ENCODE data around the gene AOAH. TPM values are rescaled to one million over a fixed set of nuclear protein-coding genes. Genes with fewer than 3 reads are reported as not detected.
"Not testable (repeated sequence)": the region's sequence is repeated elsewhere in the genome, so short reads cannot be mapped to it uniquely, and the experiment has no call there.

The AOAH gene
- total RNA-seq, 2 donors from 2014 or later = 18.8 to 23.5 TPM

- Mint-ChIP-seq H3K9me3 (peaks cover 8% of the 10 kb centered on the region in 2 donors), H3K27ac (peak overlapping the region; percentile 100), H3K4me1 (ENCODE audit: low read depth) (peaks cover 83% of the 10 kb centered on the region), H3K36me3 (ENCODE audit: insufficient read depth in 2 of 2) (peaks cover 18 to 45% of the 10 kb centered on the region in 2 donors), H3K27me3 (ENCODE audit: low read depth) (no peaks in the 10 kb centered on the region), H3K4me3 (peak overlapping the region; percentile 10 to 82)
- ATAC-seq (replicated peaks in 1 of 2) (no peak), DNase-seq (no peak)
Measured at GRCh38 chr7:36710186-36710791, 14.0 kb downstream of the AOAH start.

- Mint-ChIP-seq H3K4me3 (peak overlapping the region; percentile 46 to 82), H3K27ac (peak overlapping the region; percentile 100), H3K9me3 (peaks cover 4 to 10% of the 10 kb centered on the region in 2 donors), H3K4me1 (ENCODE audit: low read depth) (peaks cover 97% of the 10 kb centered on the region), H3K27me3 (ENCODE audit: low read depth) (no peaks in the 10 kb centered on the region), H3K36me3 (ENCODE audit: insufficient read depth in 2 of 2) (peaks cover 25 to 58% of the 10 kb centered on the region in 2 donors)
- DNase-seq = no peak
- no peak for ATAC-seq (replicated peaks in 1 of 2)
Measured at GRCh38 chr7:36708767-36709166, 15.5 kb downstream of the AOAH start.

GRCh38 chr7:36707898-36708297 is 16.4 kb downstream of the AOAH start:
- H3K9me3 Mint-ChIP-seq = peaks cover 4 to 6% of the 10 kb centered on the region in 2 donors
- H3K4me1 Mint-ChIP-seq (ENCODE audit: low read depth) = peaks cover 95% of the 10 kb centered on the region
- no peaks in the 10 kb centered on the region for H3K27me3 Mint-ChIP-seq (ENCODE audit: low read depth)
- H3K36me3 Mint-ChIP-seq (ENCODE audit: insufficient read depth in 2 of 2) = peaks cover 23 to 53% of the 10 kb centered on the region in 2 donors
- DNase-seq = no peak
- peak overlapping the region; percentile 100 for H3K27ac Mint-ChIP-seq
- ATAC-seq (replicated peaks in 1 of 2) = no peak
- H3K4me3 Mint-ChIP-seq = peak overlapping the region; percentile 44 to 82

- DNase-seq (no peak), ATAC-seq (replicated peaks in 1 of 2) (peak; percentile 65 to 68)
- H3K4me1 Mint-ChIP-seq (ENCODE audit: low read depth) = peaks cover 95% of the 10 kb centered on the region
- peak overlapping the region; percentile 100 for H3K27ac Mint-ChIP-seq
- peaks cover 23 to 49% of the 10 kb centered on the region in 2 donors for H3K36me3 Mint-ChIP-seq (ENCODE audit: insufficient read depth in 2 of 2)
- no peaks in the 10 kb centered on the region for H3K27me3 Mint-ChIP-seq (ENCODE audit: low read depth)
- peaks cover 4 to 5% of the 10 kb centered on the region in 2 donors for H3K9me3 Mint-ChIP-seq
- peak overlapping the region; percentile 44 to 82 for H3K4me3 Mint-ChIP-seq
Measured at GRCh38 chr7:36707465-36707864, 16.8 kb downstream of the AOAH start.

GRCh38 chr7:36703860-36704259 is 20.4 kb downstream of the AOAH start:
- peak overlapping the region; percentile 86 for H3K27ac Mint-ChIP-seq
- not testable (repeated sequence) for DNase-seq; ATAC-seq (replicated peaks in 1 of 2); H3K27me3 Mint-ChIP-seq (ENCODE audit: low read depth); H3K9me3 Mint-ChIP-seq
- peaks cover 84% of the 10 kb centered on the region for H3K4me1 Mint-ChIP-seq (ENCODE audit: low read depth)
- H3K36me3 Mint-ChIP-seq (ENCODE audit: insufficient read depth in 2 of 2) = peaks cover 25 to 38% of the 10 kb centered on the region in 2 donors
- H3K4me3 Mint-ChIP-seq = peak overlapping the region; percentile 11 to 19

GRCh38 chr7:36692456-36692855 is 31.8 kb downstream of the AOAH start:
- peak overlapping the region; percentile 56 to 92 for H3K4me3 Mint-ChIP-seq
- peak; percentile 87 to 92 for ATAC-seq (replicated peaks in 1 of 2)
- no peaks in the 10 kb centered on the region for H3K27me3 Mint-ChIP-seq (ENCODE audit: low read depth)
- DNase-seq = peak; percentile 35 to 43
- H3K4me1 Mint-ChIP-seq (ENCODE audit: low read depth) = peaks cover 53% of the 10 kb centered on the region
- peak overlapping the region; percentile 99 for H3K27ac Mint-ChIP-seq
- H3K36me3 Mint-ChIP-seq (ENCODE audit: insufficient read depth in 2 of 2) = peaks cover 3 to 4% of the 10 kb centered on the region in 2 donors
- no peaks in the 10 kb centered on the region for H3K9me3 Mint-ChIP-seq

GRCh38 chr7:36691983-36692382 is 32.3 kb downstream of the AOAH start:
- Mint-ChIP-seq H3K4me1 (ENCODE audit: low read depth) (peaks cover 58% of the 10 kb centered on the region), H3K4me3 (peak overlapping the region; percentile 31 to 92), H3K27ac (peak overlapping the region; percentile 99), H3K9me3 (no peaks in the 10 kb centered on the region), H3K36me3 (ENCODE audit: insufficient read depth in 2 of 2) (peaks cover 3 to 4% of the 10 kb centered on the region in 2 donors), H3K27me3 (ENCODE audit: low read depth) (no peaks in the 10 kb centered on the region)
- ATAC-seq (replicated peaks in 1 of 2) (peak in 1 of 2 donors; percentile 3), DNase-seq (no peak)

- Mint-ChIP-seq H3K4me3 (peak overlapping the region; percentile 56 to 84), H3K27me3 (ENCODE audit: low read depth) (no peaks in the 10 kb centered on the region), H3K9me3 (no peaks in the 10 kb centered on the region), H3K27ac (peak overlapping the region; percentile 97), H3K4me1 (ENCODE audit: low read depth) (peaks cover 66% of the 10 kb centered on the region), H3K36me3 (ENCODE audit: insufficient read depth in 2 of 2) (peaks cover 3 to 6% of the 10 kb centered on the region in 2 donors)
- DNase-seq (no peak), ATAC-seq (replicated peaks in 1 of 2) (peak; percentile 34 to 36)
Measured at GRCh38 chr7:36690514-36691187, 33.6 kb downstream of the AOAH start.

- Mint-ChIP-seq H3K4me3 (peak overlapping the region; percentile 56 to 84), H3K9me3 (no peaks in the 10 kb centered on the region), H3K27me3 (ENCODE audit: low read depth) (no peaks in the 10 kb centered on the region), H3K36me3 (ENCODE audit: insufficient read depth in 2 of 2) (peaks cover 3 to 6% of the 10 kb centered on the region in 2 donors), H3K4me1 (ENCODE audit: low read depth) (peaks cover 69% of the 10 kb centered on the region), H3K27ac (peak overlapping the region; percentile 97)
- DNase-seq = no peak
- no peak for ATAC-seq (replicated peaks in 1 of 2)
Measured at GRCh38 chr7:36690041-36690440, 34.3 kb downstream of the AOAH start.

- peaks cover 4 to 9% of the 10 kb centered on the region in 2 donors for H3K36me3 Mint-ChIP-seq (ENCODE audit: insufficient read depth in 2 of 2)
- H3K27ac Mint-ChIP-seq = peak overlapping the region; percentile 59
- peak; percentile 56 to 72 for DNase-seq
- H3K4me1 Mint-ChIP-seq (ENCODE audit: low read depth) = peaks cover 90% of the 10 kb centered on the region
- peak overlapping the region; percentile 62 to 73 for H3K4me3 Mint-ChIP-seq
- ATAC-seq (replicated peaks in 1 of 2) = peak; percentile 82 to 83
- H3K27me3 Mint-ChIP-seq (ENCODE audit: low read depth) = no peaks in the 10 kb centered on the region
- no peaks in the 10 kb centered on the region for H3K9me3 Mint-ChIP-seq
Measured at GRCh38 chr7:36686499-36686898, 37.8 kb downstream of the AOAH start.

- H3K36me3 Mint-ChIP-seq (ENCODE audit: insufficient read depth in 2 of 2) = peaks cover 6 to 14% of the 10 kb centered on the region in 2 donors
- ATAC-seq (replicated peaks in 1 of 2) (no peak), DNase-seq (no peak)
- peak overlapping the region; percentile 13 to 50 for H3K4me3 Mint-ChIP-seq
- H3K27ac Mint-ChIP-seq = peak overlapping the region; percentile 58
- H3K27me3 Mint-ChIP-seq (ENCODE audit: low read depth) = no peaks in the 10 kb centered on the region
- H3K4me1 Mint-ChIP-seq (ENCODE audit: low read depth) = peaks cover 90% of the 10 kb centered on the region
- no peaks in the 10 kb centered on the region for H3K9me3 Mint-ChIP-seq
Measured at GRCh38 chr7:36684954-36685353, 39.3 kb downstream of the AOAH start.

- peaks cover 4 to 13% of the 10 kb centered on the region in 2 donors for H3K36me3 Mint-ChIP-seq (ENCODE audit: insufficient read depth in 2 of 2)
- H3K27me3 Mint-ChIP-seq (ENCODE audit: low read depth) = no peaks in the 10 kb centered on the region
- peaks cover 86% of the 10 kb centered on the region for H3K4me1 Mint-ChIP-seq (ENCODE audit: low read depth)
- DNase-seq (peak; percentile 36 to 47), ATAC-seq (replicated peaks in 1 of 2) (peak; percentile 88)
- H3K27ac Mint-ChIP-seq = peak overlapping the region; percentile 43
- H3K4me3 Mint-ChIP-seq = peak overlapping the region; percentile 48 to 50
- no peaks in the 10 kb centered on the region for H3K9me3 Mint-ChIP-seq
Measured at GRCh38 chr7:36683695-36684357, 40.5 kb downstream of the AOAH start.

GRCh38 chr7:36683111-36683510 is 41.2 kb downstream of the AOAH start:
- Mint-ChIP-seq H3K4me3 (peak overlapping the region; percentile 9 to 18), H3K4me1 (ENCODE audit: low read depth) (peaks cover 93% of the 10 kb centered on the region), H3K27me3 (ENCODE audit: low read depth) (no peaks in the 10 kb centered on the region), H3K27ac (peak overlapping the region; percentile 43), H3K9me3 (no peaks in the 10 kb centered on the region), H3K36me3 (ENCODE audit: insufficient read depth in 2 of 2) (peaks cover 4 to 13% of the 10 kb centered on the region in 2 donors)
- DNase-seq (no peak), ATAC-seq (replicated peaks in 1 of 2) (no peak)

Measured in activated T-cell treated with anti-CD3 and anti-CD28 coated beads, Interleukin-2, amount 50 U/mL, for 72 hours (primary cell).